NCI-H526 (cell line): ENCODE results near the gene ATP2A3.
A peak's percentile ranks its signal among the peaks of the same experiment; 100 is the strongest.

ENCODE experiments used
- DNase-seq, 2 experiments: peaks; one replicate each; lab custom pipeline; 2025; lab: John Stamatoyannopoulos, UW

The ATP2A3 gene

DNA sequence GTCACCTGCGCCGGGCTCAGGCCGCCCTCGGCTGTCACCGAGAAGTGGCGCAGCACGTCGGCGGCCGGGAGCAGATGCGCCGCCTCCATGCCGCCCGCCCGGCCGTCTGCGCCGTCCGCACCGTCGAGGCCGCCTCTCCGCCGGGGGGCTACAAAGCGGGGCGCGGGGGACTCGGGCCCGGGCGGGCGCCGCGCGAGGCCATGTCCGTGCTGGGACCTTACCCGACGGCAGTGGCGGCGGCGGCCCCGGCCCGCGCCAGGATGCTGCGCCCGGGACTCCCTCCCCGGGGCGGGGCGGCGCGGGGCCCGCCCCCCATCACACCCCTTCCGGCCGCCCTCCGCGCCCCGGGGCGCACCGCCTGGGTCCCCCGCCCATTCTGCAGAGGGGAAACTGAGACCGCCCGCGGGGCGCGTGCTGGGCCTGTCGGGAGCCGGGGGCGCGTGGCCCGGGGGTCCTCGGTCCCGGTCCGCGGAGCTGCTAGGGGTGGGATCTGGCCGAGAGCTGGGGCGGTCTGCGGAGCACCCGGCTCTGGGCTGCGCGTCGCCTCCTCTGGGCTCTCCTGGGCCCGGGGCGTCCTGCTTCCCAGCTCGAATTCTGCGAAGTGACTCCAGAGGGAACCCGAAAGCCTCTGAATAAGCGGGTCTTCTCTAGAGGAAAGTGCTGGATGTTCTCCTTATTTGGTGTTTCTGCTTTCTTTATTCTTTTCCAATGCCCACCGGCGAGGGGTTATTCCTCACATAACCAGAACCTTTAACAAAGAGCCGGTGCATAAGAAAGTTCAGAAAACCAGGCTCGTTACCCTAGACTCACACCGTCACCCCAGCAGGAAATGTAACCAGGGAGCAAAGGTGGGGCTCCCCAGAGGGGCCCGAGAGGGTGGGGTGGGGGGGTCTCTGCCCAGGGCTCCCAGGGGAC lies at the start of gene ATP2A3:
Gene ATP2A3, minus strand, starts transcription at position 235 of the 915 bp plus-strand sequence. Its CDS starts 146 bp downstream, at position 89.
- DNase-seq: peak in 1 of 2 experiments; percentile 59

- no peak for DNase-seq
These were observed 46.5 kb upstream of the ATP2A3 start for GRCh38 chr17:4010754-4011153.

- DNase-seq: no peak
These were observed 45.0 kb upstream of the ATP2A3 start for GRCh38 chr17:4009186-4009785.

DNA sequence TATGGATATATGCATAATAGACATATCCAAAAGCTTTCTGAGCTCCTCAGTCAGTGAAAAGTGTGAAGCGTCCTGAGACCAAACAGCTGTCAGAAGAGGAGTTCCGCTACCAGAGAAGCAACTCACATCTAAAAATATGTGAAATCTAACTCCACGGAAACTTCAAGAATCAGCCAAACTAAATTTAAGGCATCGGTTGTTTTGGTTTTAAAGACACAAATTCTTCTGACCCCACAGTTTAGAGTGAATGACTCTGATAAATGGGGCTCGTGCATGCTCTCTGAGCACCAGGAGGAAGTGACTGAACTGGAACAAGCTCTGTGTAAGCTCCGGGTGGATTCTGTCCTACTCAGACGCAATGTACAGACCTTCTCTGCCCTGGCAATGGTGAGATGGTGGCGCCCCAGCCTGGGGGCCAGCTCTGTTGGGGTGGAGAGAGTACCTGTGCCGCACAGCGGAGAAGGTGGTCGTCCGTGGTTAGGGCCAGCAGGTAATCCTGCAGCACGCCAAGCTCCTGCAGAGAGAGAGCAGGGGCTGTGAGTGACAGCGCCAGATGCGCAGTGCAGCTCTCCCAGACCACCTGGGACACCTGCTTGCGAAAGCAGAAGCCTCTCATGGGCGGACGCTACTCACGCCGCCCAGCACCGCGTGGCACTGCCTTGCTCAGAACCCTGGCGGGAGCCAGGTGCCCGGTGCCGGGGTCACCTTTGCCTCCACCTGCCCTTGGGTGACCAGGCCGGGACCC lies 44.4 kb upstream of the ATP2A3 start:
- no peak for DNase-seq

DNA sequence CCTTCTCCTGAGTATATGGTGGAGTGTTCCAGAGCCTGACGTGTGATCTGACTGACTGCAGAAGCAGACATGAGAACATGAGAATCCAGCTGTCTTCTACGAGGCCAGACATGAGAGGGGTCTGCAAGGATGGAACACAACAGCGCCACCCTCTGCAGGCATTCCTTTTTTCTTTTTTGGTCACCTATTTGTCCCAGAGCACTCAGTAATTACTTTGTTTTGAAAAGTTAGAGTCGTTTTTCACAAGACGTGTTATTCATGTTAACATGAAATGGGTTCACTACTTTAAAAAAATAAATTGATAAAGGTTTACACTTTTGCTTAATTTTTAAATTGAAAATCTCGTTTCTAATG lies 43.8 kb upstream of the ATP2A3 start:
- DNase-seq: no peak

DNA sequence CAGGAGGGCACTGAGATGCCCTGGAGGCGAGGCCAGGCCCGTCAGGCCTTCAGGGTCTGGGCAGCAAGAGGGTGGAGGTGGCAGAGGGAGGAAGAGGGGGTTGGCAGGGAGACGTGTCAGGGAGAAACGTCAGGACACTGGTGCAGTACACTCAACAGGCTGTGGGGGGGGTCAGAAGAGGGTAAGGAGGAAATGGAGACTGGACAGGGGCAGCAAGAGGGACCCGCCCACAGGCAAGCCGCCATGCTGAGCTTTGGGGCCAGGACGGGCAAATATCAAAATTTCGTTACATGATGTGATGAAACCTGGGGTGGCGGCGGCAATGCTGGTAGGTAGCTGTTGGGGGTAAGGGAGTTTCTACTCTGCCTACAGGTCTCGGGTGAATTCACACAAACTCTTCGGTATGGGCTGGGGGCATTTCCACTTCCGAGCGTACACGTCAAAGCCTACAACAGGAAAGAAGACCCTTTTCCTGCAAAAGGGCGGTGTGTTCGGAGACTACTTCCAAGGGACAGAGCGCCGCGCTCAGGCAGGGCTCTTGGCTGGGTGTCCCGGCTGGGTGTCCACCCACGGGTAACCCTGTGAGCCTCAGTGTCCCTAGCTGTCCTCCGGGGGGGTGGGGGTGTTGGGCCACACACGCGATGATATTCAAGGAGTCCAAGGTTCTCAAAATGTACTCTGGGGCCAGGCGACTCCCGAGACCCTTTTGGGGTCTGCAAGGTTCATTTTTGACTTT lies 43.3 kb upstream of the ATP2A3 start:
- DNase-seq: no peak

DNA sequence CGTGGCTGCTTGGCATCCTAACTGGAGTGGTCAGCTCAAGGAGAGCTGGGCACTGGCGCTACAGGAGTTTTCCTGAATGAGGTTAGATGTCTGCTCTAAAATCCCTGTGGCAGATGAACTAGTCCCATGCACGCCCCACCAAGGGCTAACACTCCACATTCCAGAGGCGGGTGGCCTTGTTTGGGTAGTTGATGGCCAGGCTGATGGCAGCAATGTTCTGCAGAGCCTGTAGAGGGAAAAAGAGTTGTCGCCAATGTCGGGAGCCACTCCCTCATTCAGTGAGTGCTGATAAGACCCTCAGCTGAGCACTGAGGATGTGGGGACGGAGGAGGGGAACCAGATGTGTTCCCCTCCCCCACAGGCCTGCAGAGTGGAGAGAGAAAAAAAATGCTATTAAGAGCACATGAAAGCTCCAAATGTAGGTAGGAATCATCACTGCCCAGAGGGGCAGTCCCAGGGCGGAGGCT lies 42.5 kb upstream of the ATP2A3 start:
- no peak for DNase-seq

DNA sequence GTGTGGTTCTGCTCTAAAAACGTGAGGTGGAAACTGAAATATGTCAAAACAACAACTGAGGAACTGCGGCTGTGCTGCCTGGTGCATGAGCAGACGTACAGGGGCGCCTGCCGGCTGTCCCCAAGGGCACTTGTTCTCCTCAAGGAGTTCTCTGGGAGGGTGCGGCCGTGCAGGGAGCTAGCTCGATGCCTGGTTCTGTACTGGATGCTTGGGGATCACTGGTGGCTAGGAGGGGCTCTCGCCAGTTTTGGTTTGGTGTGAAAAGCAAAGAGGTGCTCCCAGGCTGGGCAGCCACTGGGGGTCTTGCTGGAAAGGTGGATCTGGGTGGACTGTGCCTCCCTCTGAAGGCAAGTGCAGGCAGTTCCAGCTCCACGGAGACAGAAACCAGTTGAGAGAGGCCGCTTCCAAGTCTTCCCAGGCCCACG lies 41.9 kb upstream of the ATP2A3 start:
- DNase-seq: no peak

GRCh38 chr17:4005296-4006164 lies 41.3 kb upstream of the ATP2A3 start:
- no peak for DNase-seq

GRCh38 chr17:4004517-4005295 lies 40.5 kb upstream of the ATP2A3 start:
- DNase-seq: peak; percentile 42 to 82

DNA sequence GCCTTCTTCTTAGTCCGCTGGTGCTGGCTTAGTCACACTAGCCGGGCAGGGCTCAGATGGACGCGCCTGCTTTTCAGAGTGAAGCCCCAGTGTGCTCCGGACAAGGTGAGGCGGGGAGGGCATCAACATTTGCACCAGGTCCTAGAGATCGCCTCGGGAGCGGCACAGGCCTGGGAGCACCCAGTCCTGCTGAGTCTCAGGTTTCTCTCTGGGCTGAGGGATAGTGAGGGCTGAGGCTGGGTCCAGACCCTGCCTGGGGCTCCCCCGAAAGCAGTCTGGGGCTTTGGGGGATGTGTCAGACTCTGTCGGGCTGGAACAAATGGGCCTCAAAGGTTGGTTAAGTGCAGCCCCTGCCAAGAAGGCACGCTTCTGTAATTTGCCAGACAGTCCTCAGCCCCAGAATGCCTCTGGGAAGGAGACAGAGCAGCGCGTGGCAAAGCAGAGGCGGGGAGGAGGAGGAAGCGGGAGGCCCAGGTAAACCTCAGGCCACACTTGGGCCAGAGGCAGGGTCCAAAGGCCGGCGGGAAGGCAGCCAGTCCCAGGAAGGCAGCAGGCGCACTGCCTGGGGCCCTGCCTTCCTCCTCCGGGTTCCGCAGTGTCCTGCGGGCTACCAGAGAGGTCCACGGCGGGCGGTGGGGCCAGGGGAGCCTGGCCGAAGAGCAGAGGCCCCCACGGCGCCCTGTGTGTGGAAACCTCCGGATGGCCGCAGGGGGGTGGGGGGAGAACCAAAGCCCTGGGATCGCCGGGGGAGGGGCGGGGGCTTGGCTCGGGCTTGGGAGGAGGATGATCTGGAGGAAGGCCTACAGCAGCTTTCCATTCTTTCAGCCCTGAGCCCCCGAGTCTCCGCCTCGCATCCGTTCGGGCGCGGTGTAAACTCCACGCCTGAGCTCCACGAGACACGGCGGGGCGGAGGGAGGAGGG lies 39.5 kb upstream of the ATP2A3 start:
- peak in 1 of 2 experiments; percentile 36 for DNase-seq

- DNase-seq: no peak
These were observed 38.9 kb upstream of the ATP2A3 start for GRCh38 chr17:4003131-4003500.

DNA sequence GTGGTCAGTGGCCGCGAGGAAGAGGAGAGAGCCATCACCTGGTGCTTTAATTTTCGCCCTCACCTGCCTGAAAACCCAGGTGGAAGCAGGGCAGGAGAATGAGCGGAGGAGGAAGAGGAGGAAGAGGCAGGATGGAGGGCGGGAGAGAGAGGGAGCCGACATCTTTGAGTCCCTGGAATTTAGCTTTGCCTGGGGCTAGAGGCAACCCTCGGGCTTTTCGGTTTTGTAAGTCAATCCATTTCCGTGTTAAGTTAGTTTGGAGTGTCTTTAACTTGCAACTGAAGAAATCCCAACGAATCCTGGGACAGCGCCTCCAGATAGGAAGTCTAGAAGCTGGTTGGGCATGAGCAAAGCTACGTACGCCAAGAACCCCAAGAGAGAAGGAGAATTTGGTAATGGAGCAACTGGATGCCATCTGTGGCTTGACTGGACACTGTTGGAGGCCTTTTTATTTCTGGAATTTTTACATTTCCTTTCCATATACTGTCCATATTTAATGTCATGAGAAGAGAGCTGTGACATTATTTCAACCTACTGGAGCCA lies 36.9 kb upstream of the ATP2A3 start:
- no peak for DNase-seq

DNA sequence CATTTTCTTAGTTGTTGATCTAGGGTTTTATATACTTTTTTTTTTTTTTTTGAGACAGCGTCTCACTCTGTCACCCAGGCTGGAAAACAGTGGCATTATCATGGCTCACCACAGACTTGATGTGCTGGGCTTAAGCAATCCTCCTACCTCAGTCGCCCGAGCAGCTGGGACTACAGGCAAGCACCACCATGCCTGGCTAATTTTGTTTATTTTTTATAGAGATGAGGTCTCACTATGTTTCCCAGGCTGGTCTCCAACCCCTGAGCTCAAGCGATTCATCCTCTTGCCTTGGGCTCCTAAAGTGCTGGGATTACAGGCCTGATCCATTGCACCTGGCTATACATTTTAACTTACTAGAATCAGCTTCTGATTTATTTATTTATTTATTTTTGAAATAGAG lies 34.2 kb upstream of the ATP2A3 start:
- no peak for DNase-seq

DNA sequence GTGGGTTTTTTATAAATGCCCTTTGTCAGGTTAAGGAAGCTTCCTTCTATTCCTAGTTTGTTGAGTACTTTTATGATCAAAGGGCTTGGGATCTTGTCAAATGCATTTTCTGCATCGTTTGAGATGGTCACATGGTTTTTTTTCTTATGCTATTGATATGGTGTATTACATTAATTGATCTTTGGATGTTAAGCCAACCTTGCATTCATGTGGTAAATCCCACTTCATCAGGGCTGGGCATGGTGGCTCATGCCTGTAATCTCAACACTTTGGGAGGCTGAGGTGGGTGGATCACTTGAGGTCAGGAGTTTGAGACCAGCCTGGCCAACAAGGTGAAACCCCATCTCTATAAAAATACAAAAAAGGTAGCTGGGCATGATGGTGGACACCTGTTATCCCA lies 30.8 kb upstream of the ATP2A3 start:
- DNase-seq: no peak

DNA sequence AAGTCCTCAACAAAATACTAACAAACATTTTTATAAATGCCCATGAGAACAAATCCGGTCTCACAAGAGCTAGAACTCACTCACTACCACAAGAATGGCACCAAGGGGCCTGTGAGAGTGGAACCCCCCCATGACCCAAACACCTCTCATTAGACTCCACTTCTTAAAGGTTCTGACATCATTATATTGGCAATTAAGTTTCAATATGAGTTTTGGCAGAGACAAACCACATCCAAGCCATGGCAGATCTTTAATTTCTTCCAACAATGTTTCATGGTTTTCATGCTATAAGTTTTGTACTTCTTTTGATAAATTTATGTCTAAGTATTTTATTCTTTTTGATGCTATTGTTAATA lies 30.0 kb upstream of the ATP2A3 start:
- no peak for DNase-seq

DNA sequence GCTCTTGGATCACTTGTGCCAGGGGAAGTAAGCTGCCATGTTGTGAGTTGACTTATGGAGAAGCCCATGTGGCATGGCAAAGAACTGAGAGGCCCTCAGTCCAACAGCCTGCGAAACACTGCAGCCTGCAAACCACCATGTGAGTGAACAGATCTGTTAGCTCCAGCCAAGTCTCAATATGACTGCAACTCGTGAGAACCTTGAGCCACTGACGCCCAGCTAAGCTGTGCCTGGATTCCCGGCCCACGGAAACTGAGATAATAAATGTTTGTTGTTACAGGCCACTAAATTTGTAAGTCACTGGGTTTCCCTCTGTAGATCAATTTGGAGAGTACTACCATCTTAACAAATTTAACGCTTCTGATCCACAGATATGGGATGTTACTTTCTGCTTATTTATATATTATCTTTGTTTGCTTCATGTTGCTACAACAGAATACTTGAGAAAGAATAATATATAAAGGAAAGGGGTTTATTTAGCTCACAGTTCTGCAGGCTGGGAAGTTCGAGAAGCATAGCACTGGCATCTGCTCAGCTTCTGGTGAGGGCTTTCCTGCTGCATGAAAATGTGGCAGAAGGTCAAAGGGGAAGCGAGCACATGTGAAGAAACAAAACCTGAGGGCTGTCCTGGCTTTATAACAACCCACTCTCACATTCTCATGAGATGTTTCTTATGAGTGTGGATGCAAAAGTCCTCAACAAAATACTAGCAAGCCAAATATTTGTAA lies 29.4 kb upstream of the ATP2A3 start:
- no peak for DNase-seq

DNA sequence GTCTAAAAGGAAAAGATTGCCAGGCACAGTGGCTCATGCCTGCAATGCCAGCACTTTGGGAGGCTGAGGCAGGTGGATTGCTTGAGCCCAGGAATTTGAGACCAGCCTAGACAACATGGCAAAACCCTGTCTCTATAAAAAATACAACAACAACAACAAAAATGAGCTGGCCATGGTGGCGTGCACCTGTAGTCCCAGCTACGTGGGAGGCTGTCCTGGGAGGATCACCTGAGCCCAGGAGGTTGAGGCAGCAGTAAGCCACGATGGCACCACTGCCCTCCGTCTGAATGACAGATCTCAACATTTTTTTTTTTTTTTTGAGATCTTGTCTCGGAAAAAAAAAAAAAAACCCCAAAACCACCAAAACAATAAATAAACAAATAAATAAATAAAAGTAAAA lies 28.1 kb upstream of the ATP2A3 start:
- no peak for DNase-seq
